GM23338 (cell line): Measurements from ENCODE around the gene URI1. TPM values are rescaled to one million over a fixed set of nuclear protein-coding genes. Genes with fewer than 3 reads are reported as not detected.

Experiments
- ATAC-seq: fragments of 200-7000 bp; cut with Tn5 transposase; 3 replicates; pipeline ENCODE4 v1.9.1; 2020
- DNase-seq: peaks from one replicate; pipeline ENCODE4 v3.0.0-alpha.2; 2015; ENCODE audit warnings: low spot score
- H2AFZ ChIP-seq: fragments of 200-600 bp; sonication (generic); 2 replicates; pipeline ENCODE4 v1.8.0; 2016; ENCODE audit warnings: antibody characterized with exemption, mild to moderate bottlenecking, moderate library complexity
- H3F3A ChIP-seq: fragments of 200-600 bp; sonication (generic); replicated peaks from 2 replicates; pipeline ENCODE4 v1.8.0; 2017; ENCODE audit warnings: antibody characterized with exemption, mixed run types, low read depth
- H3K27ac ChIP-seq: fragments of 200-600 bp; sonication (generic); 2 replicates; pipeline ENCODE4 v1.6.1; 2016; ENCODE audit warnings: low read depth
- H3K27me3 ChIP-seq: fragments of 200-600 bp; sonication (generic); 2 replicates; pipeline ENCODE4 v1.8.0; 2016; ENCODE audit warnings: mild to moderate bottlenecking, mixed run types, moderate library complexity; ENCODE audit not compliant: insufficient read depth
- H3K36me3 ChIP-seq: fragments of 200-600 bp; sonication (generic); 2 replicates; pipeline ENCODE4 v1.8.0; 2016; ENCODE audit warnings: mild to moderate bottlenecking; ENCODE audit not compliant: insufficient read depth
- H3K4me1 ChIP-seq: fragments of 200-600 bp; sonication (generic); 2 replicates; pipeline ENCODE4 v1.8.0; 2016; ENCODE audit warnings: mild to moderate bottlenecking, moderate library complexity; ENCODE audit not compliant: insufficient read depth
- H3K4me2 ChIP-seq: fragments of 200-600 bp; sonication (generic); 2 replicates; pipeline ENCODE4 v1.7.1; 2017; ENCODE audit warnings: mixed run types
- H3K4me3 ChIP-seq: fragments of 200-600 bp; sonication (generic); 2 replicates; pipeline ENCODE4 v1.6.1; 2016; ENCODE audit warnings: mixed run types
- H3K79me2 ChIP-seq: fragments of 200-600 bp; sonication (generic); replicated peaks from 2 replicates; pipeline ENCODE4 v1.8.0; 2017; ENCODE audit warnings: mild to moderate bottlenecking; ENCODE audit not compliant: insufficient read depth
- H3K9me2 ChIP-seq: fragments of 200-600 bp; sonication (generic); 2 replicates; pipeline ENCODE4 v1.8.0; 2017; ENCODE audit not compliant: insufficient read depth
- H4K20me1 ChIP-seq: fragments of 200-600 bp; sonication (generic); replicated peaks from 2 replicates; pipeline ENCODE4 v1.8.0; 2017; ENCODE audit warnings: mild to moderate bottlenecking; ENCODE audit not compliant: insufficient read depth
- H3K27ac Mint-ChIP-seq: 2 replicates; pipeline ENCODE4 v1.8.0; 2020; ENCODE audit warnings: inconsistent platforms, mild to moderate bottlenecking, moderate library complexity, mixed read lengths
- H3K27me3 Mint-ChIP-seq: 3 replicates; pipeline ENCODE4 v1.8.0; 2022; ENCODE audit warnings: low read depth, mild to moderate bottlenecking, moderate library complexity, mixed read lengths, inconsistent platforms; ENCODE audit not compliant: insufficient read depth, poor library complexity
- H3K36me3 Mint-ChIP-seq: 3 replicates; pipeline ENCODE4 v1.8.0; 2021; ENCODE audit warnings: low read depth, mild to moderate bottlenecking, inconsistent platforms, moderate library complexity, mixed read lengths
- H3K4me1 Mint-ChIP-seq: 3 replicates; pipeline ENCODE4 v1.8.0; 2020; ENCODE audit warnings: mild to moderate bottlenecking, inconsistent platforms, mixed read lengths
- H3K4me3 Mint-ChIP-seq: 3 replicates; pipeline ENCODE4 v1.8.0; 2021; ENCODE audit warnings: moderate library complexity, mild to moderate bottlenecking, inconsistent platforms, mixed read lengths
- H3K9me3 Mint-ChIP-seq: 3 replicates; pipeline ENCODE4 v1.8.0; 2020; ENCODE audit warnings: moderate library complexity, mild to moderate bottlenecking, inconsistent platforms, mixed read lengths
- CTCF ChIP-seq, 2 experiments: fragments of 200-600 bp in 1 of 2; sonication (generic) in 1 of 2; conservative IDR thresholded peaks; 2 replicates each; pipeline versions ENCODE4 v1.5.1 to v1.6.1; 2016 to 2017; ENCODE audit warnings: antibody characterized with exemption in 2 of 2, low read depth in 2 of 2, mild to moderate bottlenecking in 2 of 2, moderate library complexity in 1 of 2
- ETS1 ChIP-seq: IDR thresholded peaks from 2 replicates; pipeline ENCODE4 v1.6.1; 2016; ENCODE audit warnings: antibody characterized with exemption
- NANOG ChIP-seq: IDR thresholded peaks from 2 replicates; pipeline ENCODE4 v1.6.1; 2016; ENCODE audit warnings: antibody characterized with exemption, borderline replicate concordance
- STAT1 ChIP-seq: IDR thresholded peaks from one replicate; pipeline ENCODE4 v1.6.1; 2016; ENCODE audit warnings: antibody characterized with exemption; ENCODE audit not compliant: unreplicated experiment
- ZNF331 ChIP-seq: fragments of 250-450 bp; sonication (Bioruptor Pico); IDR thresholded peaks from 2 replicates; pipeline ENCODE4 v1.5.0; 2020; ENCODE audit warnings: low read depth, mild to moderate bottlenecking, moderate library complexity
- ZNF462 ChIP-seq: fragments of 250-450 bp; sonication (Bioruptor Pico); IDR thresholded peaks from 2 replicates; pipeline ENCODE4 v1.5.0; 2020; ENCODE audit warnings: mild to moderate bottlenecking, moderate library complexity
- polyA plus RNA-seq: library from polyadenylated mRNA; unstranded; fragments of >200 nt; fragmentation: Nextera tagmentation; extraction: Ambion mirVana; gene quantifications from 2 replicates; pipeline ENCODE4 v1.2.1, GENCODE V29; 2016
- total RNA-seq: library from RNA; depleted of rRNA; stranded (reverse); fragments of >200 nt; shearing (Covaris generic); gene quantifications from 2 replicates; pipeline ENCODE4 v1.2.3, GENCODE V29; 2014

URI1 gene
- total and polyA plus RNA-seq, 2 experiments from 2014 or later = 27.6 to 68.4 TPM

- Mint-ChIP-seq H3K27me3 (no peaks in the 10 kb centered on the region), H3K4me1 (peaks cover 21% of the 10 kb centered on the region; the same call in 2 of the 3 replicates), H3K36me3 (no peaks in the 10 kb centered on the region), H3K9me3 (no peaks in the 10 kb centered on the region), H3K4me3 (no peak overlapping the region), H3K27ac (no peak overlapping the region)
- ATAC-seq (no peak), DNase-seq (no peak)
- H3K36me3 ChIP-seq = no peaks in the 10 kb centered on the region
- H3K27me3 ChIP-seq = no peaks in the 10 kb centered on the region
- peaks cover 100% of the 10 kb centered on the region for H3K79me2 ChIP-seq
- H3K27ac ChIP-seq = no peak overlapping the region
- H3K4me2 ChIP-seq = no peak overlapping the region
- peaks cover 40% of the 10 kb centered on the region for H4K20me1 ChIP-seq
- peaks cover 19% of the 10 kb centered on the region for H3K4me1 ChIP-seq
- H3K4me3 ChIP-seq = no peak overlapping the region
- peak; percentile 24; the same call in 1 of the 2 replicates for TF ChIP-seq ZNF331 (CRISPR knock-in tag)
- no peak for TF ChIP-seq STAT1
- TF ChIP-seq ZNF462 (CRISPR knock-in tag) = no peak
- no peak for TF ChIP-seq NANOG
- no peak for TF ChIP-seq CTCF (conservative IDR thresholded peaks at IDR 0.05; ENCODE audit: low read depth in 2 of 2)
- no peak for TF ChIP-seq ETS1
- H3F3A ChIP-seq = no peaks in the 10 kb centered on the region
- H3K9me2 ChIP-seq = no peaks in the 10 kb centered on the region
- no peak overlapping the region for H2AFZ ChIP-seq
Observed at GRCh38 chr19:29976151-29976943, 34.3 kb downstream of the URI1 start.
